IMR-90 (cell line): ENCODE measurements around the gene DPYD. TPM values are rescaled to one million over a fixed set of nuclear protein-coding genes. Genes with fewer than 3 reads are reported as not detected.
A peak's percentile ranks its signal among the peaks of the same experiment; 100 is the strongest.

Source experiments
- ATAC-seq: fragments of 200-7000 bp; cut with Tn5 transposase; 2 replicates; pipeline ENCODE4 v1.9.1; 2020; ENCODE audit warnings: low read depth, mild to moderate bottlenecking, moderate library complexity
- BruUV-seq: library from RNA; stranded (reverse); fragments of 400-500 nt; replicated peaks from 2 replicates; lab custom pipeline; 2021; lab: Mats Ljungman, UMichigan
- CTCF ChIA-PET: fragments of 300-600 bp; formaldehyde crosslinking; extraction: SDS; loops from one replicate; lab custom pipeline; 2021; ENCODE audit warnings: antibody characterized with exemption; lab: Yijun Ruan, JAX
- POLR2A ChIA-PET: fragments of 300-600 bp; sonication (Branson Sonifier 250); formaldehyde crosslinking; loops from one replicate; lab custom pipeline; 2022; ENCODE audit warnings: antibody characterized with exemption; ENCODE audit not compliant: unreplicated experiment; lab: Charles Lee
- DNase-seq: peaks from one replicate; pipeline ENCODE4 v3.0.0; 2013
- H2AFZ ChIP-seq: replicated peaks from 2 replicates; pipeline ENCODE3; 2013; ENCODE audit warnings: low read length, mild to moderate bottlenecking; ENCODE audit not compliant: poor library complexity
- H2AK5ac ChIP-seq: 2 replicates; pipeline ENCODE4 v1.6.1; 2013; ENCODE audit warnings: low read depth, low read length, inconsistent platforms
- H2AK9ac ChIP-seq: replicated peaks from 2 replicates; pipeline ENCODE3; 2013; ENCODE audit warnings: mild to moderate bottlenecking, low read depth, low read length, moderate library complexity; ENCODE audit not compliant: poor library complexity
- H2BK120ac ChIP-seq: 2 replicates; pipeline ENCODE4 v1.6.1; 2013; ENCODE audit warnings: low read depth, low read length, inconsistent platforms
- H2BK15ac ChIP-seq: 3 replicates; pipeline ENCODE4 v1.6.1; 2013; ENCODE audit warnings: low read depth, low read length, inconsistent platforms
- H2BK20ac ChIP-seq: 2 replicates; pipeline ENCODE4 v1.6.1; 2013; ENCODE audit warnings: low read depth, mild to moderate bottlenecking, inconsistent platforms, low read length, moderate library complexity
- H2BK5ac ChIP-seq: 2 replicates; pipeline ENCODE4 v1.6.1; 2013; ENCODE audit warnings: mild to moderate bottlenecking, low read depth, low read length, inconsistent platforms; ENCODE audit not compliant: poor library complexity, severe bottlenecking
- H3K14ac ChIP-seq: replicated peaks from 2 replicates; pipeline ENCODE4 v1.6.1; 2013; ENCODE audit warnings: low read depth, low read length, inconsistent platforms
- H3K18ac ChIP-seq: 2 replicates; pipeline ENCODE4 v1.6.1; 2013; ENCODE audit warnings: low read depth, low read length, control low read depth
- H3K23ac ChIP-seq: 2 replicates; pipeline ENCODE4 v1.6.1; 2013; ENCODE audit warnings: low read depth, low read length, inconsistent platforms
- H3K27ac ChIP-seq: 2 replicates; pipeline ENCODE4 v1.5.1; 2013; ENCODE audit warnings: mild to moderate bottlenecking, control low read depth, low read length; ENCODE audit not compliant: insufficient read depth
- H3K27me3 ChIP-seq: 2 replicates; pipeline ENCODE4 v1.6.1; 2013; ENCODE audit warnings: low read length; ENCODE audit not compliant: control insufficient read depth, insufficient read depth
- H3K36me3 ChIP-seq: 2 replicates; pipeline ENCODE4 v1.6.1; 2013; ENCODE audit warnings: low read length, mixed read lengths; ENCODE audit not compliant: control insufficient read depth, insufficient read depth
- H3K4ac ChIP-seq: 2 replicates; pipeline ENCODE4 v1.6.1; 2013; ENCODE audit warnings: low read depth, low read length, inconsistent platforms
- H3K4me1 ChIP-seq: 2 replicates; pipeline ENCODE4 v1.6.1; 2013; ENCODE audit warnings: low read length, mixed read lengths; ENCODE audit not compliant: control insufficient read depth, insufficient read depth
- H3K4me2 ChIP-seq: 2 replicates; pipeline ENCODE4 v1.6.1; 2013; ENCODE audit warnings: low read depth, mild to moderate bottlenecking, control low read depth, low read length, moderate library complexity
- H3K4me3 ChIP-seq: 2 replicates; pipeline ENCODE4 v1.5.1; 2013; ENCODE audit warnings: low read depth, mild to moderate bottlenecking, control low read depth, low read length, moderate library complexity; ENCODE audit not compliant: insufficient read depth
- H3K56ac ChIP-seq: 2 replicates; pipeline ENCODE4 v1.6.1; 2013; ENCODE audit warnings: low read length, inconsistent platforms; ENCODE audit not compliant: insufficient read depth; ENCODE audit errors: extremely low read depth
- H3K79me1 ChIP-seq, 2 experiments: 2 replicates each; pipeline ENCODE4 v1.6.1; 2013; ENCODE audit warnings: low read length in 2 of 2, inconsistent platforms in 1 of 2, low read depth in 1 of 2
- H3K9ac ChIP-seq: 2 replicates; pipeline ENCODE4 v1.6.1; 2013; ENCODE audit warnings: low read depth, low read length, control low read depth
- H3K9me1 ChIP-seq: 2 replicates; pipeline ENCODE4 v1.6.1; 2013; ENCODE audit warnings: low read length, inconsistent platforms; ENCODE audit not compliant: insufficient read depth
- H3K9me3 ChIP-seq: 2 replicates; pipeline ENCODE4 v1.6.1; 2013; ENCODE audit warnings: low read length; ENCODE audit not compliant: control insufficient read depth, insufficient read depth
- H4K20me1 ChIP-seq: 2 replicates; pipeline ENCODE4 v1.6.1; 2013; ENCODE audit warnings: low read length, inconsistent platforms; ENCODE audit not compliant: insufficient read depth
- H4K5ac ChIP-seq: 2 replicates; pipeline ENCODE4 v1.6.1; 2013; ENCODE audit warnings: mild to moderate bottlenecking, low read depth, low read length, control low read depth
- H4K8ac ChIP-seq, 2 experiments: 2 replicates each; pipeline ENCODE4 v1.6.1; 2013; ENCODE audit warnings: low read depth in 2 of 2, low read length in 2 of 2, control low read depth in 1 of 2, inconsistent platforms in 1 of 2
- H4K91ac ChIP-seq: 2 replicates; pipeline ENCODE4 v1.6.1; 2013; ENCODE audit warnings: low read depth, low read length, inconsistent platforms; ENCODE audit not compliant: insufficient read depth
- BHLHE40 ChIP-seq: fragments of 150-350 bp; IDR thresholded peaks from 2 replicates; pipeline ENCODE4 v1.6.1; 2016; ENCODE audit warnings: mild to moderate bottlenecking, low read depth, low read length
- MAFK ChIP-seq: IDR thresholded peaks from 2 replicates; pipeline ENCODE4 v1.6.1; 2012; ENCODE audit warnings: low read depth, low read length, improper control_type of control experiment
- MAZ ChIP-seq: IDR thresholded peaks from 2 replicates; pipeline ENCODE4 v1.6.1; 2012; ENCODE audit warnings: low read depth, mild to moderate bottlenecking, low read length, improper control_type of control experiment, moderate library complexity, borderline replicate concordance
- POLR2A ChIP-seq: IDR thresholded peaks from 2 replicates; pipeline ENCODE4 v1.6.1; 2012; ENCODE audit warnings: mild to moderate bottlenecking, low read depth, low read length
- RCOR1 ChIP-seq: IDR thresholded peaks from 2 replicates; pipeline ENCODE4 v1.6.1; 2012; ENCODE audit warnings: mild to moderate bottlenecking, low read length, improper control_type of control experiment; ENCODE audit not compliant: insufficient replicate concordance
- RFX5 ChIP-seq: IDR thresholded peaks from 2 replicates; pipeline ENCODE4 v1.8.0; 2012; ENCODE audit warnings: low read depth, mild to moderate bottlenecking, low read length, moderate library complexity
- SMC3 ChIP-seq: fragments of 150-350 bp; IDR thresholded peaks from 2 replicates; pipeline ENCODE4 v1.6.1; 2016; ENCODE audit warnings: low read depth, mild to moderate bottlenecking, antibody characterized with exemption, low read length, moderate library complexity
- WGBS, 2 experiments: methylation state at CpG; one replicate each; pipeline versions ENCODE4 v1.1.5 to v1.1.7; 2013; ENCODE audit warnings: missing lambda C conversion rate in 2 of 2; ENCODE audit not compliant: insufficient read length in 1 of 2; ENCODE audit errors: extremely low coverage in 2 of 2; 5-methylcytosine and 5-hydroxymethylcytosine counted together
- dilution Hi-C: fragments of 300-500 bp; cut with HindIII; formaldehyde crosslinking; loops from one replicate; pipeline ENCODE4 v1.14.3; 2018; ENCODE audit warnings: low sequenced_read_pairs; ENCODE audit not compliant: unreplicated experiment
- in situ Hi-C: fragments of 300-500 bp; cut with MboI; formaldehyde crosslinking; loops from 3 replicates; pipeline ENCODE4 v1.14.3; 2019; ENCODE audit warnings: low sequenced_read_pairs, inconsistent platforms, mixed read lengths
- intact Hi-C: fragments of 100-400 bp; cut with micrococcal nuclease; formaldehyde crosslinking; loops from 2 replicates; pipeline ENCODE4 v1.10.0; 2022
- polyA plus RNA-seq, 3 experiments: library from polyadenylated mRNA; depleted of rRNA; stranded (reverse); fragments of >200 nt; gene quantifications; 2 replicates each; pipeline ENCODE4 v1.2.3, GENCODE V29; 2012; ENCODE audit warnings: low replicate concordance in 1 of 3
- total RNA-seq: library from RNA; depleted of rRNA; stranded (reverse); fragments of >200 nt; gene quantifications from 2 replicates; pipeline ENCODE4 v1.2.3, GENCODE V29; 2012

Gene DPYD
- total and polyA plus RNA-seq, 2 of the 4 experiments (the other 2 are of a cell fraction) = 9.3 to 47.3 TPM

DNA sequence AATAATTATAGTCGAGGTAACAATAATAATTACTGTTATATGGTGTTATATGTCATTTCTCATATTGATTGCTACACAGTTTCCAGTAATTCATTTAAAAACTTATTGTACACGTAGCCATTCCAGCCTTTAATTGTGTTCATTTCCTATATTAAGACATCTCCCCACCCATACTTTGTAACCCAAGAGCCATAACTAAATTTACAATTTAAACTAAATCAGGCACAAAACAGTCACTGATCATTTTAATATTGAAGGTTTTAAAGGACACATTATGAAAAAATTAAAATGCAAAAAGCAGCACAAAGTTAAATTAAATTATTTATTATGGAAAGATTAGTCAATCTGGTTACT, 487.0 kb downstream of the DPYD start:
- peak; percentile 62 for ATAC-seq
- dilution Hi-C loops = no loop called here
- Histone ChIP-seq H3K14ac (no peak overlapping the region), H4K5ac (no peak overlapping the region), H3K4me2 (no peak overlapping the region), H3K4ac (no peak overlapping the region), H4K91ac (no peak overlapping the region), H3K27ac (no peak overlapping the region), H4K8ac (no peak overlapping the region; a peak in 1 of 4 replicates), H2BK20ac (no peak overlapping the region), H2BK120ac (no peak overlapping the region), H2AK9ac (no peak overlapping the region), H3K9ac (no peak overlapping the region), H4K20me1 (no peaks in the 10 kb centered on the region), H3K56ac (no peak overlapping the region), H3K9me3 (no peaks in the 10 kb centered on the region), H2BK15ac (no peak overlapping the region), H2BK5ac (peak overlapping the region; percentile 58), H3K23ac (no peak overlapping the region), H3K9me1 (no peaks in the 10 kb centered on the region; the same call in 1 of the 2 replicates), H3K4me3 (no peak overlapping the region), H3K79me1 (no peaks in the 10 kb centered on the region), H2AFZ (no peak overlapping the region), H2AK5ac (no peak overlapping the region), H3K18ac (no peak overlapping the region), H3K27me3 (no peaks in the 10 kb centered on the region), H3K36me3 (no peaks in the 10 kb centered on the region), H3K4me1 (peaks cover 4% of the 10 kb centered on the region; the same call in 1 of the 2 replicates)
- no TSS peak for BruUV-seq
- no peak for DNase-seq
- intact Hi-C loops = no loop called here
- CTCF ChIA-PET = no interaction called here
- in situ Hi-C loops = no loop called here
- POLR2A ChIA-PET = no interaction called here
- no peak for TF ChIP-seq BHLHE40
- no peak for TF ChIP-seq MAZ
- no peak for TF ChIP-seq RFX5
- no peak for TF ChIP-seq RCOR1
- TF ChIP-seq SMC3 = no peak
- no peak for TF ChIP-seq POLR2A
- TF ChIP-seq MAFK = no peak
- WGBS, 2 experiments = no CpG with 5 or more reads among the region's 2 CpGs
